K562 (cell line): Measurements from ENCODE around the gene DESI1. TPM values are rescaled to one million over a fixed set of nuclear protein-coding genes. Genes with fewer than 3 reads are reported as not detected.

Experiments used
- BCOR ChIP-seq: fragments of 450-650 bp; IDR thresholded peaks from 2 replicates; pipeline ENCODE4 v1.6.1; 2016
- CC2D1A ChIP-seq: fragments of 450-650 bp; IDR thresholded peaks from 2 replicates; pipeline ENCODE4 v1.6.1; 2017; ENCODE audit warnings: mild to moderate bottlenecking
- FOXK2 ChIP-seq, 2 experiments: fragments of 450-650 bp; IDR thresholded peaks in 1 of 2; conservative IDR thresholded peaks in 1 of 2; 2 replicates each; pipeline ENCODE4 v1.6.1; 2016; ENCODE audit warnings: low read depth in 2 of 2, mild to moderate bottlenecking in 1 of 2
- GATAD2B ChIP-seq: fragments of 450-650 bp; IDR thresholded peaks from 2 replicates; pipeline ENCODE4 v1.6.1; 2017; ENCODE audit warnings: mild to moderate bottlenecking, borderline replicate concordance
- HDAC2 ChIP-seq: fragments of 450-650 bp; IDR thresholded peaks from 2 replicates; pipeline ENCODE4 v1.6.1; 2016; ENCODE audit warnings: mild to moderate bottlenecking
- MAFF ChIP-seq: IDR thresholded peaks from 2 replicates; pipeline ENCODE4 v1.6.1; 2012; ENCODE audit warnings: low read length, improper control_type of control experiment
- NFE2 ChIP-seq: IDR thresholded peaks from 2 replicates; pipeline ENCODE4 v1.6.1; 2014; ENCODE audit warnings: antibody characterized with exemption, low read depth
- TBL1XR1 ChIP-seq, 2 experiments: IDR thresholded peaks; 2 replicates each; pipeline ENCODE4 v1.6.1; 2012; ENCODE audit warnings: improper control_type of control experiment in 2 of 2, low read length in 2 of 2, mild to moderate bottlenecking in 1 of 2
- THRAP3 ChIP-seq: fragments of 450-650 bp; IDR thresholded peaks from 2 replicates; pipeline ENCODE4 v1.6.1; 2016; ENCODE audit warnings: mild to moderate bottlenecking, inconsistent platforms, borderline replicate concordance
- polyA plus RNA-seq, 8 experiments: library from polyadenylated mRNA; depleted of rRNA in 4 of 8; stranded (reverse) in 5 of 8; unstranded in 3 of 8; fragments of >200 nt; fragmentation: Nextera tagmentation in 2 of 8; fragmentation: Illumina TruSeq in 1 of 8; extraction: Ambion mirVana in 2 of 8; extraction: Trizol in 1 of 8; gene quantifications; 2 replicates each; pipeline versions ENCODE4 v1.2.1 to v1.2.3, GENCODE V29; 2011 to 2014; ENCODE audit warnings: inconsistent platforms in 1 of 8, missing spikeins in 1 of 8
- total RNA-seq, 7 experiments: library from RNA; depleted of rRNA in 6 of 7; stranded (reverse); fragments of >200 nt in 6 of 7; fragmentation: Illumina TruSeq in 2 of 7; extraction: Trizol in 2 of 7; gene quantifications; 2 replicates each; pipeline versions ENCODE4 v1.2.1 to v1.2.3, GENCODE V29; 2011 to 2021; ENCODE audit warnings: low replicate concordance in 1 of 7
- TF ChIP-seq, protein P1 (sequence below), 2 experiments: fragments of 150-350 bp in 1 of 2; IDR thresholded peaks; 2 replicates each; pipeline ENCODE4 v1.6.1; 2012 to 2016; ENCODE audit warnings: low read depth in 2 of 2, low read length in 2 of 2, mild to moderate bottlenecking in 1 of 2, moderate library complexity in 1 of 2
- TF ChIP-seq, protein P2 (sequence below), 3 experiments: fragments of 200-800 bp in 1 of 3; fragments of 250-450 bp in 1 of 3; fragments of 450-650 bp in 1 of 3; sonication (Bioruptor Pico) in 1 of 3; sonication (Bioruptor generic) in 1 of 3; formaldehyde crosslinking in 1 of 3; IDR thresholded peaks; 2 replicates each; pipeline versions ENCODE4 v1.6.1 to v1.8.0; 2016 to 2022; ENCODE audit warnings: mild to moderate bottlenecking in 2 of 3, missing genetic modification characterization in 2 of 3, missing compliant biosample characterization in 1 of 3, moderate library complexity in 1 of 3

Gene DESI1
- total and polyA plus RNA-seq, 9 of the 15 experiments (the other 6 are each of a cell fraction or from before 2014, with no cell fraction given), result 7.2 to 45.9 (median 29.8) TPM

DNA sequence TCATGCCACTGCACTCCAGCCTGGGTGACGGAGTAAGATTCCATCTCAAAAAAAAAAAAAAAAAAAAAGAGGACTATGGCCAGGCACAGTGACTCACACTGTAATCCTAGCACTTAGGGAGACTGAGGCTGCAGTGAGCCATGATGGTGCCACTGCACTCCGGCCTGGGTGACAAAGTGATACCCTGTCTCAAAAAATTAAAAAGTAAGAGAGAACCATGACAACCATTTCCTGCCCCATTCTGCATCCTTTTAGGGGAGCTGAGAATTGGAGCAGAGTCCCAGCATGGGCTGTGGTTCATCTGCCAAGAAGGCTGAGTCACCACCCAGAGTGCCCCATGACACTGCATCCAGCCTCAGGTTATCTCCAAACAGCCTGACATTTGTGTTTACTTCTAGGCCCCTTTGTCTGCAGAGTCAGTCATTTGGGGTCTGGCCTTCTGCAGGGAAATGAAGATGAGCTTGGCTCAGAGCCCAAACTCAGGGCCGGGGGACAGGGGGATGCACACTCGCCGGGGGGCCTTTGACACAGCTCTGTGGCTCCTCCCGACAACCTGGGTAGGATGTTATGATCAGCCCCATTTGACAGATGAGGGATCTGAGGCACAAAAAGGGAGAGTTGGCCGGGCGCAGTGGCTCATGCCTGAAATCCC is 55.3 kb downstream of the DESI1 start (continued):
- TF ChIP-seq, protein P1, sequence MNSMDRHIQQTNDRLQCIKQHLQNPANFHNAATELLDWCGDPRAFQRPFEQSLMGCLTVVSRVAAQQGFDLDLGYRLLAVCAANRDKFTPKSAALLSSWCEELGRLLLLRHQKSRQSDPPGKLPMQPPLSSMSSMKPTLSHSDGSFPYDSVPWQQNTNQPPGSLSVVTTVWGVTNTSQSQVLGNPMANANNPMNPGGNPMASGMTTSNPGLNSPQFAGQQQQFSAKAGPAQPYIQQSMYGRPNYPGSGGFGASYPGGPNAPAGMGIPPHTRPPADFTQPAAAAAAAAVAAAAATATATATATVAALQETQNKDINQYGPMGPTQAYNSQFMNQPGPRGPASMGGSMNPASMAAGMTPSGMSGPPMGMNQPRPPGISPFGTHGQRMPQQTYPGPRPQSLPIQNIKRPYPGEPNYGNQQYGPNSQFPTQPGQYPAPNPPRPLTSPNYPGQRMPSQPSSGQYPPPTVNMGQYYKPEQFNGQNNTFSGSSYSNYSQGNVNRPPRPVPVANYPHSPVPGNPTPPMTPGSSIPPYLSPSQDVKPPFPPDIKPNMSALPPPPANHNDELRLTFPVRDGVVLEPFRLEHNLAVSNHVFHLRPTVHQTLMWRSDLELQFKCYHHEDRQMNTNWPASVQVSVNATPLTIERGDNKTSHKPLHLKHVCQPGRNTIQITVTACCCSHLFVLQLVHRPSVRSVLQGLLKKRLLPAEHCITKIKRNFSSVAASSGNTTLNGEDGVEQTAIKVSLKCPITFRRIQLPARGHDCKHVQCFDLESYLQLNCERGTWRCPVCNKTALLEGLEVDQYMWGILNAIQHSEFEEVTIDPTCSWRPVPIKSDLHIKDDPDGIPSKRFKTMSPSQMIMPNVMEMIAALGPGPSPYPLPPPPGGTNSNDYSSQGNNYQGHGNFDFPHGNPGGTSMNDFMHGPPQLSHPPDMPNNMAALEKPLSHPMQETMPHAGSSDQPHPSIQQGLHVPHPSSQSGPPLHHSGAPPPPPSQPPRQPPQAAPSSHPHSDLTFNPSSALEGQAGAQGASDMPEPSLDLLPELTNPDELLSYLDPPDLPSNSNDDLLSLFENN (IDR thresholded peaks at IDR 0.05; ENCODE audit: low read depth in 2 of 2, low read length in 2 of 2), result no peak
- peak; percentile 94 for TF ChIP-seq NFE2
- TF ChIP-seq HDAC2, result peak; percentile 68
- no peak for TF ChIP-seq CC2D1A
- no peak for TF ChIP-seq GATAD2B
- TF ChIP-seq, protein P2, sequence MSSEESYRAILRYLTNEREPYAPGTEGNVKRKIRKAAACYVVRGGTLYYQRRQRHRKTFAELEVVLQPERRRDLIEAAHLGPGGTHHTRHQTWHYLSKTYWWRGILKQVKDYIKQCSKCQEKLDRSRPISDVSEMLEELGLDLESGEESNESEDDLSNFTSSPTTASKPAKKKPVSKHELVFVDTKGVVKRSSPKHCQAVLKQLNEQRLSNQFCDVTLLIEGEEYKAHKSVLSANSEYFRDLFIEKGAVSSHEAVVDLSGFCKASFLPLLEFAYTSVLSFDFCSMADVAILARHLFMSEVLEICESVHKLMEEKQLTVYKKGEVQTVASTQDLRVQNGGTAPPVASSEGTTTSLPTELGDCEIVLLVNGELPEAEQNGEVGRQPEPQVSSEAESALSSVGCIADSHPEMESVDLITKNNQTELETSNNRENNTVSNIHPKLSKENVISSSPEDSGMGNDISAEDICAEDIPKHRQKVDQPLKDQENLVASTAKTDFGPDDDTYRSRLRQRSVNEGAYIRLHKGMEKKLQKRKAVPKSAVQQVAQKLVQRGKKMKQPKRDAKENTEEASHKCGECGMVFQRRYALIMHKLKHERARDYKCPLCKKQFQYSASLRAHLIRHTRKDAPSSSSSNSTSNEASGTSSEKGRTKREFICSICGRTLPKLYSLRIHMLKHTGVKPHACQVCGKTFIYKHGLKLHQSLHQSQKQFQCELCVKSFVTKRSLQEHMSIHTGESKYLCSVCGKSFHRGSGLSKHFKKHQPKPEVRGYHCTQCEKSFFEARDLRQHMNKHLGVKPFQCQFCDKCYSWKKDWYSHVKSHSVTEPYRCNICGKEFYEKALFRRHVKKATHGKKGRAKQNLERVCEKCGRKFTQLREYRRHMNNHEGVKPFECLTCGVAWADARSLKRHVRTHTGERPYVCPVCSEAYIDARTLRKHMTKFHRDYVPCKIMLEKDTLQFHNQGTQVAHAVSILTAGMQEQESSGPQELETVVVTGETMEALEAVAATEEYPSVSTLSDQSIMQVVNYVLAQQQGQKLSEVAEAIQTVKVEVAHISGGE (CRISPR knock-in tag; IDR thresholded peaks at IDR 0.05), result peak in 1 of 3 experiments; percentile 38; a peak in 1 of 6 replicates
- TF ChIP-seq TBL1XR1 (IDR thresholded peaks at IDR 0.05; ENCODE audit: low read length in 2 of 2), result peak in 1 of 2 experiments; percentile 45; a peak in 1 of 4 replicates
- no peak for TF ChIP-seq THRAP3
- peak; percentile 87 for TF ChIP-seq MAFF
- peak; percentile 73 to 74 for TF ChIP-seq FOXK2 (conservative IDR thresholded peaks at IDR 0.05 in 1 of 2, IDR thresholded peaks at IDR 0.05 in 1 of 2; ENCODE audit: low read depth in 2 of 2)
- TF ChIP-seq BCOR, result peak; percentile 68
